ENCODE measurements around the gene SPRY4. TPM values are rescaled to one million over a fixed set of nuclear protein-coding genes. Genes with fewer than 3 reads are reported as not detected.

The SPRY4 gene
- total and polyA plus RNA-seq, 2 experiments from 2014 or later, result 8.5 to 12.8 TPM

DNA sequence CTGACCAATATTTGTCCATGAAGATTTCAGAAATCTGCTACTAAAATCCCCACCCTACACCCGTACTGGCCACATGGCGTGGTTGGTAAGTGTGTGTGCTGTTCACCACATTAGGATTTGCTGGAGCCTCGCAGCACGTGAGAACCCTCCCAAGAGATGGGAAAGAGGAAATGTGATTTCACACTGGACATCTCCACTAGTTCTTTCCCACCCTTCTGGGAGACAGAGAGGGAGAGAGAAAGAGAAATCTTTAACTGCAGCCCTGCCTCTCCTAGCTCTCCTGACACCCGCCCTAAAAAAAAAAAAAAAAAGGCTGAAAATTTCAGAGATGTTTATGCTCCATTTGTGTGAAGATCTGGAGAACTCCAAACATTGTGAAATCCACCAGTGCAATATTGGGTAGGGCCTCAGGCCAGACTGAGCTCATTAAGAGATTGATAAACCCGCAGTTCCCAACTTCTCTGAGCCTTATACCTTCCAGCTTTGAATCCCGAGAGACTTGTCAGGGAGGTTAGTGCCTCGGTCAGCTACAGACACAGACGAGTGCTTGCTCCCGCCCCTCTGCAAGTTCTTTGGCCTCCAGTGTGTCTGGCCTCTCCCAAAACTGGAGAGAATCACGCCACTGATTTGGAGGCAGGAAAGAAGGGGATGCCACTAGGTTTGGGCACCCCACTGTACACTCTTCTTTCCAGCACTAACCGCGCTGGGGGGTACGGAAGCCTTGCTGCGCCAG lies 1.9 kb downstream of the SPRY4 start:
- Histone ChIP-seq H3K9me2 (ENCODE audit: insufficient read depth) (no peaks in the 10 kb centered on the region), H3K9ac (peak overlapping the region; percentile 93), H3K79me2 (ENCODE audit: insufficient read depth) (peaks cover 79% of the 10 kb centered on the region), H3K4me3 (peak overlapping the region; percentile 80), H3K4me2 (ENCODE audit: unreplicated experiment) (peak overlapping the region; percentile 72), H3K4me1 (ENCODE audit: insufficient read depth) (peaks cover 58% of the 10 kb centered on the region), H2AFZ (no peak overlapping the region), H3K9me3 (ENCODE audit: low read depth) (no peaks in the 10 kb centered on the region), H3K27ac (peak overlapping the region; percentile 91), H3F3A (ENCODE audit: insufficient read depth) (peaks cover 41% of the 10 kb centered on the region), H3K27me3 (replicated peaks; ENCODE audit: insufficient read depth) (no peaks in the 10 kb centered on the region), H4K20me1 (ENCODE audit: insufficient read depth) (no peaks in the 10 kb centered on the region), H3K36me3 (ENCODE audit: low read depth) (no peaks in the 10 kb centered on the region)
- in situ Hi-C loops (cut with MboI), result loop anchor here (10.0 kb wide), 1 partner anchor 222 kb away; no protein-coding TSS in a partner anchor
- TF ChIP-seq EZH2 (IDR thresholded peaks at IDR 0.05; ENCODE audit: insufficient read depth, poor library complexity, severe bottlenecking) (no peak), EZH2phosphoT487 (IDR thresholded peaks at IDR 0.05; ENCODE audit: insufficient read depth, low read depth) (no peak)
- peak; percentile 66 for DNase-seq
- 53 to 54% methylated on average over 15 of the region's 15 CpGs for WGBS, 2 experiments (ENCODE audit: low coverage in 1 of 2, low lambda C conversion rate in 2 of 2, missing lambda C conversion rate in 2 of 2)

DNA sequence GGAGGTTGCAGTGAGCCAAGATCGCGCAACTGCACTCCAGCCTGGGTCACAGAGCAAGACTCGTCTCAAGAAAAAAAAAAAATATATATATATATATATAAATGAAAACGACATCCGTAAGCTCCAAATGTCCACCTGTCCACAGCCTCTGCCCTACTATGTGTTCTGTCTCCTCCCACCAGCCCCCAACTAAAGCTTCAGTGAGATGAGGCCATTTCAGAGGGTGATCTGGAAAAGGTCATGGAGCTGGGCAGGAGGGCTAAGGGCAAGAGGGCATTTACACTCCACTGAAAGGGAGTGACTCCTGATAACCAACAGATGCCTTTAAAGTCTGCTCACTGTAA lies 2.4 kb downstream of the SPRY4 start:
- no peaks in the 10 kb centered on the region for H4K20me1 ChIP-seq (ENCODE audit: insufficient read depth)
- H2AFZ ChIP-seq, result no peak overlapping the region
- TF ChIP-seq EZH2 (IDR thresholded peaks at IDR 0.05; ENCODE audit: insufficient read depth, poor library complexity, severe bottlenecking) (no peak), EZH2phosphoT487 (IDR thresholded peaks at IDR 0.05; ENCODE audit: insufficient read depth, low read depth) (no peak)
- in situ Hi-C loops (cut with MboI), result loop anchor here (10.0 kb wide), 1 partner anchor 222 kb away; no protein-coding TSS in a partner anchor
- H3K4me3 ChIP-seq, result peak overlapping the region; percentile 80
- H3K9me2 ChIP-seq (ENCODE audit: insufficient read depth), result no peaks in the 10 kb centered on the region
- no peak for DNase-seq
- peaks cover 61% of the 10 kb centered on the region for H3K4me1 ChIP-seq (ENCODE audit: insufficient read depth)
- 91 to 93% methylated on average over 5 of the region's 5 CpGs for WGBS, 2 experiments (ENCODE audit: low coverage in 1 of 2, low lambda C conversion rate in 2 of 2, missing lambda C conversion rate in 2 of 2)
- no peaks in the 10 kb centered on the region for H3K9me3 ChIP-seq (ENCODE audit: low read depth)
- peaks cover 40% of the 10 kb centered on the region for H3F3A ChIP-seq (ENCODE audit: insufficient read depth)
- peak overlapping the region; percentile 72 for H3K4me2 ChIP-seq (ENCODE audit: unreplicated experiment)
- no peaks in the 10 kb centered on the region for H3K36me3 ChIP-seq (ENCODE audit: low read depth)
- H3K27me3 ChIP-seq (replicated peaks; ENCODE audit: insufficient read depth), result no peaks in the 10 kb centered on the region
- H3K9ac ChIP-seq, result peak overlapping the region; percentile 93
- H3K27ac ChIP-seq, result peak overlapping the region; percentile 91
- H3K79me2 ChIP-seq (ENCODE audit: insufficient read depth), result peaks cover 84% of the 10 kb centered on the region

GRCh38 chr5:142320851-142321560 lies 3.8 kb downstream of the SPRY4 start:
- H3K27me3 ChIP-seq (replicated peaks; ENCODE audit: insufficient read depth), result no peaks in the 10 kb centered on the region
- no peaks in the 10 kb centered on the region for H3K9me3 ChIP-seq (ENCODE audit: low read depth)
- TF ChIP-seq EZH2 (IDR thresholded peaks at IDR 0.05; ENCODE audit: insufficient read depth, poor library complexity, severe bottlenecking), result no peak
- TF ChIP-seq EZH2phosphoT487 (IDR thresholded peaks at IDR 0.05; ENCODE audit: insufficient read depth, low read depth), result no peak
- peaks cover 61% of the 10 kb centered on the region for H3K4me1 ChIP-seq (ENCODE audit: insufficient read depth)
- 77 to 79% methylated on average over 8 of the region's 8 CpGs for WGBS, 2 experiments (ENCODE audit: low coverage in 1 of 2, low lambda C conversion rate in 2 of 2, missing lambda C conversion rate in 2 of 2)
- H3F3A ChIP-seq (ENCODE audit: insufficient read depth), result peaks cover 42% of the 10 kb centered on the region
- H2AFZ ChIP-seq, result no peak overlapping the region
- peak overlapping the region; percentile 10; the same call in 1 of the 2 replicates for H3K9ac ChIP-seq
- H3K27ac ChIP-seq, result peak overlapping the region; percentile 16; the same call in 1 of the 2 replicates
- no peaks in the 10 kb centered on the region for H3K9me2 ChIP-seq (ENCODE audit: insufficient read depth)
- in situ Hi-C loops (cut with MboI), result loop anchor here (10.0 kb wide), 1 partner anchor 224 kb away; no protein-coding TSS in a partner anchor
- H3K36me3 ChIP-seq (ENCODE audit: low read depth), result no peaks in the 10 kb centered on the region
- H3K4me2 ChIP-seq (ENCODE audit: unreplicated experiment), result peak overlapping the region; percentile 37
- peaks cover 96% of the 10 kb centered on the region for H3K79me2 ChIP-seq (ENCODE audit: insufficient read depth)
- peak; percentile 49 for DNase-seq
- peak overlapping the region; percentile 48 for H3K4me3 ChIP-seq
- H4K20me1 ChIP-seq (ENCODE audit: insufficient read depth), result no peaks in the 10 kb centered on the region

DNA sequence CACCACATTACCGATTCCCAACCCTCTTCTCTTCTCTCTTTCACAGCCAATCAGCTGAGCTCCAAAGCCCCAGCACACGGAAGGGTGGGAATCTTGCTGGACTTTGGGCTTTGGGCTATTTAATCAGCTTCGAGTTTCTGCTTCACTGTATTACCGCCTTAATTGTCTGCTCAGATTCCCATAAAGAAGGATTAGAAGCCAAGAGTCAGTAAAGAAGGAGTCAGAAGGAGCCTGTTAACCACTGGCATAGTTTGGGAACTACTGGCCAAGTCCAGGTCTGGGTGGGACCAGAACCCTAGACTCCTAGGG lies 4.4 kb downstream of the SPRY4 start:
- peaks cover 48% of the 10 kb centered on the region for H3F3A ChIP-seq (ENCODE audit: insufficient read depth)
- no peaks in the 10 kb centered on the region for H3K36me3 ChIP-seq (ENCODE audit: low read depth)
- peaks cover 96% of the 10 kb centered on the region for H3K79me2 ChIP-seq (ENCODE audit: insufficient read depth)
- no peak overlapping the region for H3K9ac ChIP-seq
- peaks cover 63% of the 10 kb centered on the region for H3K4me1 ChIP-seq (ENCODE audit: insufficient read depth)
- 90 to 96% methylated on average over 4 of the region's 4 CpGs for WGBS, 2 experiments (ENCODE audit: low coverage in 1 of 2, low lambda C conversion rate in 2 of 2, missing lambda C conversion rate in 2 of 2)
- no peak for DNase-seq
- H4K20me1 ChIP-seq (ENCODE audit: insufficient read depth), result peaks cover 5% of the 10 kb centered on the region; the same call in 1 of the 2 replicates
- H3K4me2 ChIP-seq (ENCODE audit: unreplicated experiment), result peak overlapping the region; percentile 37
- no peaks in the 10 kb centered on the region for H3K9me3 ChIP-seq (ENCODE audit: low read depth)
- no peaks in the 10 kb centered on the region for H3K9me2 ChIP-seq (ENCODE audit: insufficient read depth)
- no peak for TF ChIP-seq EZH2 (IDR thresholded peaks at IDR 0.05; ENCODE audit: insufficient read depth, poor library complexity, severe bottlenecking)
- TF ChIP-seq EZH2phosphoT487 (IDR thresholded peaks at IDR 0.05; ENCODE audit: insufficient read depth, low read depth), result no peak
- peak overlapping the region; percentile 16; the same call in 1 of the 2 replicates for H3K27ac ChIP-seq
- in situ Hi-C loops (cut with MboI), result loop anchor here (10.0 kb wide), 1 partner anchor 224 kb away; no protein-coding TSS in a partner anchor
- H2AFZ ChIP-seq, result no peak overlapping the region
- no peaks in the 10 kb centered on the region for H3K27me3 ChIP-seq (replicated peaks; ENCODE audit: insufficient read depth)
- H3K4me3 ChIP-seq, result no peak overlapping the region

Measured in GM23248 (cell line).